Inferior parietal cortex (tissue), 1 donor: Measurements from ENCODE around the gene PLXNA2.

Experiments used
- DNase-seq: peaks from one replicate; pipeline ENCODE4 v3.0.0-alpha.2; 2016; ENCODE audit errors: extremely low spot score

Gene PLXNA2

DNA sequence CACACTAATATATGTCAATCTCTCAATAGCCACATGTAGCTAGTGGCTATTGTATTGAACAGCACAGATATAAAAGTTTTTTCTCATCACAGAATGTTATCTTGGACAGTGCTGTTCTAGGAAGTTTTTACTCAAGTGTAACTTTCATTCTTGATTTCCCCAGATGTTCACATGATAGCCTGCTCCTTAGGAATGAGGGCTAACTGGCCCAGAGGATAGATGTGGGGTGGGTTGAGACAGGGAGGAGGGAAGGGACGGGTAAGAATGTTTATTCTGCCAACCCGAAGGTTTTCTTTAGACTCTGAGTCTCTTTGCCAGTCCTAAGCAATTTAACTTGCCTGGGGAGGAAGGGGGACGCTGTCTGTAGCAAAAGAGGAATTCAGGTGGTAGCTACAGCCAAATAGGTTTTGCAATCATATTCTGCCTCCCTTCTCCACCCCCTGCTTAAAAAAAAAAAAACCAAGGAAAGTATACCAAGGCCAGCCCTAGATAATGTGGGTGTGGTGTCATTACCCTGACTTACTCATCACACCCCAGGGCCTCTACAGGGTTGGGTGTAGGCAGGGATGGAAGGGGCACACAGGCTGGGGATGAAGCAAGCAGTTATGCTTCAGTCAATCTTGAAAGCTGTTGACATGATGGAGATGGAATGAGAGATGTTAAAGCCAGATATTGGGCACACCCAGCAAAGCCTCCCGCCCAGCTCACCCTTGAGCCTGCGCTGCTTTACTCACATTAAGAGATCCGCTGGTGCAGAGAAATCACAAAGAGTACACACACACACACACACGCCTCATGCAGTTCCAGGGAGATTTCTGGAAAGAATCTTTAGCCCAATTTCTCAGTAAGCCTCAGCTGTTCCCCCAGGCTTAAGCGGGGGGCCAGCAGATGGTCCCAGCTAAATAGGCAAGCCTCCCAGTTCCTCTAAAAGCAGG lies 59.9 kb downstream of the PLXNA2 start:
- no peak for DNase-seq

DNA sequence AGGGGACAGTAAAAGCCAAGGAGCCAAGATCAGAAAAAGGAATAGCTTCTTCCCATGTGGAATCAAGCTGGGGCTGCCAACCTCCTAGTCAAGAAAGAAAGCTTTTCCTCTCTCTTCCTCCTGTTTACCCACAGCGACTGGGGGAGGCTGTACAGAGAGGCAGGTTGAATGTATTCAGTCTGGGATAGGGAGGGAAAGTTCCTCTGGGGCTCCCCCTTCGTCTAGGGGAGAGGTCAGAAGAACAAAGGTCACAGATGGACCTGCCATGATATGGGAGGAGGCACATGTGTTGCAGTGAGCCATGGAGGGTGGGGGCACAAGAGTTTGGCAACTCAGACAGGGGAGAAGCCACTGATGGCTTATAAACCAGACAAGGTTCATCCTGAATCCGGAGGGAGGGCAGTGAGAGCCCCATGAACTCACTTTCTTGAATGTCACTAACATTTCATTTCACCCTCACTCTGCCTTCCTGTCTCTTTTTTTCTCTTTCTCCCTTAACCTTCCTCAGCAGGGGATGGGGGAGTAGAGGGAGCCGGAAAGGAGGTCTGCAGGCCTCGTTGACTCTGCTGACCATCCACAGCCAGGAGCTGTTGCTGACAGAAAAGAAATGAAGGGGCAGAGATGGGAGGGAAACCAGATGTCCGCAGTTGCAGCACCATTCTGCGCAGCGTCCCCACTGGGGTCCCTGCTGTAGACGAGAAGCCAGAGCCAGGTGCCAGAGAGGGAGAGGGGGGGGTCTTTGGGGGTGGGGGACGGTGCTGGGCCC lies 61.1 kb downstream of the PLXNA2 start:
- DNase-seq: no peak

DNA sequence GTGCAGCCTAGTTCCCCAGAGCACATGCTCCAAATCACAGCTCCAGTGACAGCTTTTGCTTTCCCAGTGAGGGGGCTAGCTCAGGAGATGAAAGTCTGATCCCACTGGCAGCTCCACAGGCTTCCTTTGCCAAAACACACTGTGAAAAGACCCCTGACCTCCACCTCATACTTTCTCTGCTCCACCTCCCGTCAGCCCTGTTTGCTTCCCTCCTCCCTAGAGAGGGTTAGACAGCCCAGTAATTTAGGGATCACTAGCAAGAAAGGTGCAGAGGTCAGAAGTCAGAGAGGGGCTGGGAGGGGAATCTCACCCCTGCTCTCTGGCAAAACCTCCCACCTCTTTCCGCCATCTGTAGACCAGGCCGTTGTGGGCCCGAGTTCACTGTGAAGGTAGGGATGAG lies 62.8 kb downstream of the PLXNA2 start:
- DNase-seq: no peak

DNA sequence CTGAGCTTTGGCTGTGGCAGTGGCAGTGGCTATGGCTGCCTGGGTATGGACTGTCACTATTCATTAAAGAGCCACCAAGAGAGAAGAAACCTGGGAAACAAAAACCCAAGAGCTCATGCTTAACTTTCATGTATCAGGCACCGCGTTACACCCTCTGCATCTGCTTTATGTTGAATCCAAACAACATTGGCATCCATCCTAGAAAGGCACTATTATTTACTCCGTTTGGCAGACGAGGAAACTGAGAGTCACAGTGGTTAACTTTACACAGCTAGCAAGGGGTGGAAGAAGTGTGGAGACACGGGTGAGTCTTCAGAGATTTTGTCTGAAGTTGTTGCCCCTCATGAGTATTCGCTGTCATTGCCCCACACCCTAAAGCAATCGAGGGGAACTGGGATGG lies 63.8 kb downstream of the PLXNA2 start:
- no peak for DNase-seq

DNA sequence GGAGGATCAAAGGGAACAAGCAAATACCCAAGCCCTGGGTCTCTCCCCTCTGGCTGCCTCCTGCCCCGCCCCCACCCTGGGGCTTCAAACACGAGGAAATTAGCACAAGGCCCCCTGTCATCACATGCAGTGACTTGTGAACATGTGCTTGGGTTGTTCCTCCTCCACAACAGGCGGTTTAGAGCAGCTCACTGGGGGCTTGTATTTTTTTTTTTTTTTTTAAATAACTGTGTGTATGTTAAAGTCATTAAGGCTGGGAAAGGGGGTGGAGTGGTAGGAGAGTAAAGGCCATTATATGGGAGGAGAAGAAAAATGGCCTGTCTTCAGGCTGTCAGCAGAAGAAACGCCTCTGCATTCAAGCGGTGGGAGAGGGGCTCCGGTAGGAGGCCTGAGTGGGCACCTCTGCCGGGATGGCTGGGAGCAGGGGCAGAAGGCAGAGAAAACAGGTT lies 64.2 kb downstream of the PLXNA2 start:
- DNase-seq: no peak

DNA sequence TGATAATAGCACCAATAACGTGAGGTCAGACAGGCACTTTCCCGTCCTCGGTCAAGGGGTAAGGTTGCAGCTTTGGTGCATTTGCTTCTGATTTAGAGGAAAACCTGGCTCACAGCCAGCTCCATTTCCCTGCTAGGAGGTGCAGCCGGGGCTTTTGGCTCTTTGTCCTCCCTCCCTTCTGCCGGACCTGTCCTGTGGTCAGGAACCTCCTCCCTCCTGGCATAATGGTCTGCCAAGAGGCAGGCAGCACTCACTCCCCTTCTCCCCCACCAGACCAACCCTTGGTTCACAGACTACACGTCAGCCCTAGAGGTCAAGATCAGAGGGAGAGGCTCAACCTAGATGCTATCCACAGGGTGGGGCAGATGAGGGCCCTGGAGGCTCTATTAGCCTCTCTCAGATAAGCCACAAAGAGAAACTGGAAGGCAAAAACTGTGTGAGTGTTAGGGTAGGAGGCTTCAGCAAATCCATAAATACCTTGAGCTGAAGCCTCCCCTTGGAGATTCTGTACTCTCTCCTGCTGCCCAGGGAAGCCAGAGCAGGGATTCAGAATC lies 64.8 kb downstream of the PLXNA2 start:
- DNase-seq: no peak

DNA sequence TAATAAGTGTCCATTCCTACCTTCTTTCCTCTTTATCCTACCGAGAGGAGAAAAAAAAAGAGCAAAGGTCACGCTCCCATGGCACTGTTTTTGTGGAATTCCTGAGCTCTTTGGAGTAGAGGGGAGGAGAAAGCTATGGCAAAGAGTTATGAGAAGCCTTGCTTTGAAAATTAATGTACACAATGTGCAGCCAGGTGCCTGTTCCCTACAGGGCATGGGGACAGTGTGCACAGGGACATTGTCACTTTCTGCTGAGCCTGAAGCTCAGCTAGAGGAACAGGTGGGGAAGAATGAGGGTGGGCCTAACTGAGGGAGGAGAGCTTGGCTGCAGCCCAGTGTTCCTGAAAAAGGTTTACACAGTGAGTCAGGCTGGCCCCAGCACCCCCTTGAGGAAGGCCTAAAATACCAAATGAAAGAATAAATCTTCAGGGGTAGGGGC lies 66.1 kb downstream of the PLXNA2 start:
- no peak for DNase-seq

DNA sequence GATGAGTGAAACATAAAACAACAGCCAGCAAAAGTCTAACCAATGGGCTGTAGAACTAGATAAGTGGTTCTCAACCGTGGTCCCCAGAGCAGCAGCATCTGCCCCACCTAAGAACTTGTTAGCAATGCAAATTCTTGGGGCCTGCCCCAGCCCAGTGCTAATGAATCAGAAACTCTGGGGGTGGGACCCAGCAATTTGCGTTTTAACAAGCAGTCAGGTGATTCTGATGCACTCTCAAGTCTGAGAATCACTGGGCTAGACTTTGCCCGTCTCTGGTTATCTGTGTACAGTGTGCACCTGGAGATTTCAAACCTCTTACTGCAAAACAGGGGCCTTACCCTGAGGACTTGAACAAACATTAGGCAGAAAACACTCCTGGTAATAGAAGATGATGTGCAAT lies 66.5 kb downstream of the PLXNA2 start:
- no peak for DNase-seq

DNA sequence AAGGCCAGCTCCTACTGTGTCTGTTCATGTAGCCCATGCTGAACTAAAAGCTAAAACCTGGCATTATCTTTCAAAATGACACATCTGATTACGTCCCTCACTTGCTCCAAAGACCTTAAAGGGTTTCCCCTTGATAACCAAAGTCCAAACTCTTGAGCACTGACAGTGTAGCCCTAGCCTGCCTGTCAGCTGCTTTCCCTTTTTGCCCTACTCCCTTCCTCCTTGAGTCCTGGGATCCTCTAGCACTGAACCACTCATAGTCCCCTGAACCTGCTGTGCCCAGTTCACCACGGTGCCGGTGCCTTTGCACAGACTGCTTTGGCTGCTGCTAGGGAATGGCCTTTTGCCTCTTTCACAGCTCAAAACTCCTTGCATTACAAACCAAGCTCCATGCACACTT lies 67.5 kb downstream of the PLXNA2 start:
- DNase-seq: no peak

DNA sequence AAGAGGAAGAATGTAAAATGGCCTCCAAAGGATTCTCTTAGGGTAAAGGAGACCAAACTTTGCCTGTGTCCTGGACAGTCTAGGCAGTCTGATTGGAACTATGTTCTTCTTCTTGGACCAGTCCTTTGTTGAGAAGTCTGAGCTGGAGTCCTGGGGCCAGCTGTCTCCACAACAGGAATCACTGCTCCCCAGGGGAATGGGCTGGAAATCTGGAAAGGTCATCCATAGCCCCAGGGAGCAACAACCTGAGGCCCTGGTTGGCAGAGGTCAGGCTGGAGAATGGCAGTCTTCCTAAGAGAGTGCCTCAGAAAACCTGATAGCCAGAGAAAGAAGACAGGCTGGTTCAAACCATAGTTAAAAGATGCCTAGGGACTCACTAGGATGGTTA lies 68.7 kb downstream of the PLXNA2 start:
- DNase-seq: no peak

DNA sequence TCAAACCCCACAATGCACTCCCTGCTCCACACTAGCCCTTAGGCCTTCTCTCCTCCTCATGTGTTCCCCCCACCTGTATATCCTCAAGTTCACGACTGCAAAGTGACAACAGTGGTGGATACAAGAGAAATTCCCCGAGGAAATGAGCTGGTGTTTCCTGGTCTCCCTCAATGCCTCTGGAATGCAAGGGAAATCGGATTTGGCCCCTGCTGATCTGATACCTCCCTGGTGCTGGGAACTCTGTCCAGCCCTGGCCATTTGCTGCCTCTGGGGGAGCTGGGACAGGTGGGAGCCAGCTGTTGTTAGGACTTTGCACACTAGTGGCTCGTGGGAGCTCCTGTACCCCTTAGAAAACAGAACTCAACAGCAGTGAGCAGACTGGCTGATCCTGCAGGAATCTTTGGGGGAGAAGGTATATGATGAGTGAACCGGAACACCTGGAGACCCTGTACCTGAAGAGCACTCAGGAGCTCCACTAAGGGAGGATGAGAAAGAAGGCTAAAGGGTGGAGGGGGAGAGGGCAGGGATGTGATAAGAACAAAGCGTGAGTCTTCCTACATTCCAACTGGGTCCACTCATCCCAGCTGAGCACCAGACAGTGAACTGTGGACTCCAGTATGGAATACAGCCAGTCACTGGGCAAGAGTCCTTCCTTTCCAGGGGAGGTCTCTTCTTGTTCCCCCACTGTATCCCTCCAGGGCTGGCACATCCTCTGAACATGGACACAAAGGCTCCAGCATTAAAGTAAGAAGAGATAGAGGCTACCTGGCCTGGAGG lies 69.3 kb downstream of the PLXNA2 start:
- DNase-seq: no peak

DNA sequence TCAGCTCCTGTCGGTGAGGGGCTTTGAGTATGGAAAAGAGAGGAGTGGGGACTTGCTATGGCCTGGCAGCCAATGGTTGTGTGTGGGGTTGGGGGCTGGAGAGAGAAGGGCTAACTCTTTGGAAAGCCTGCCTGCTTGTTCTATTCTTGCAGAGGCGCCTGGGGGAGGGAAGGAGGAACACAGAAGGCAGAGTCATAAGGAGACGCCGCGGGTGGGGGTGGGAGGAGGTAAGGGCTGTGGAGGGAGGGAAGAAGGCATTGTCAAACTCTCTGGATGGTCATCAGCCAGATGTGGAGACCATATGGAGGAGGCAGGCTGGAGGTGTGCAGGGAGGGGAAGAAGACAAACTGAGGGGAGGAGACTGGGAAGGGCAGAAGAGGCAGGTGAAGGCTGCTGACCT lies 70.0 kb downstream of the PLXNA2 start:
- DNase-seq: no peak

DNA sequence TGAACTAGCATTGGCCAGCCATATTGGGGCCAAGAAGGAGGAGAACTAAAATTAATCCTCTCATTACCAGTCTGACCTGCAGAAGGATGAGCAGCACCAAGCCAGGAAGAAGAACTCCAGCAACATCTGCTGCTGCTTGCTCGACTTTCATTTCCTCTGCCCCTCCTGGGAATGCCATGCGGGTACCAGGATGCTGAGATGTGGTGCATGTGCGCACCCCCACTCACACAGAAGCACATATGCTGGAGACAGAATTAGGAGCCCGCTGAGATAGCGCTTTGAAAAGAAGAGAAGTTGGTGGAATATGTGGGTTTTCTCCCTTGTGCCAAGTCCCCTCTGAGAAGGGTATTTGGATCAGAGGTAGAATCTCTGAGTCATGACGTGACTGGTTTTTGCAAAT lies 70.4 kb downstream of the PLXNA2 start:
- peak; percentile 42 for DNase-seq

DNA sequence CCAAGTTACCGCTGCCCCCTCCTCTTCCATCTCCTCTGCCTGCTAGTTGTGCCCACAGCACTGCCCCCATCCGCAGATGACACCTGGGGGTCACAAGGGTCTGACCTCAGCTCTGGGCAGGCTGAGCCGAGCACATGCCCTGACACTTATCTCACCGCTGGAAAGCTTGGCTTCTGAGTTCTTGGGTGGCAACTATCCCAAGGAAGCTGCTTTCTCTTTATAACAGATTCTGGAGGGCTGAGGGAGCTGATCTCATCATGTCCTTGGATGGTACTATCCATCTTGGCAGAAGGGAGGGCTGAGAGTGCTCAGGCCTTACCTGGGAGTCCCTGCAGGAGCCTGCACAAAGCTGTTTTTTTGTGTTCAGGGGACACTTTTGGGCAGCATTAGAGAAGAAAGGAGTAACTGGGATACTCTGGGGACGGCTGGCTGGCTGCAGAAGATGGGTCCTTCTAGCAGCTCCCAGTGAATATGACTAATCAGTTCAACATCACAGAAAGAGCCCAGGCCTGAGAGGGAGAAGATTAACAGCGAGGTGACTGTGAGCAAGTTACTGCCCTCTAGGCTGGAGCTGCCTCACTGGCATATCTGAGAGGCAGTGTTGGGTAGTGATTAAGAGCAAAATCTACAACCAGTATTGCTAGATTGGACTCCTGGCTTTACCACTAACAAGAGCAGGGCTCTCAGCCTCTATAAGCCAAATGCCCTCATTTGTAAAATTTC lies 71.6 kb downstream of the PLXNA2 start:
- DNase-seq: no peak

DNA sequence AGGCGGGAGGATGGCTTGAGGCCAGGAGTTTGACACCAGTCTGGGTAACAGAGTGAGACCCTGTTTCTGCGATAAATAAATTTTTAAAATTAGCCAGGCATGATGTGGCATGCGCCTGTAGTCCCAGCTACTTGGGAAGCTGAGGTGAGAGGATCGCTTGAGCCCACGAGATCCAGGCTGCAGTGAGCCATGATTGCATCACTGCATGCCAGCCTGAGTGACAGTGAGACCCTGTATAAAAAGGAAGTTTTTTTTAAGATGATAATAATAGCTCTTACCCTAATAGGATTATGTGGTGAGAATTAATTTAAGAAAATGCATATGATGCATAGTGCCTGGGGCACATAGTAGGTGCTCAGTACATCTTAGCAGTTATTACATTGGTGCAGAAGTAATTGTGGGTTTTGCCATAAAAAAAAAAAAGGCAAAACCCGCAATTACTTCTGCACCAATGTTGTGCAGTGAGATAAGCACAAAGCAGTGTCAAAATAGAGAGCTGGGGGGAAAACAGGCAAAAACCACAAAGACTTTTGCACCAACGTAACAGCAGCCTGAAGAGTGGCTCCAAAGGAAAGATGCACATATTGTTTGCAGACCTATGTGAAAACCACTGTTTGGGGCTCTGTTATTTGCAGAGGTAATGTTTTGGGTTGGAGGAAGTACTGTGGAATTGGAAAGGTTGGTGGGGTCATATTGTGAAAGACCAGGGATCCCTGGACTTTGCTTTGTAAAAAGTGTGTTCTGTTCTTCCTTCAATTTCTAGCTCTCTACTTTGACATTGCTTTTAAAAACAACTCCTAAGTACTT lies 72.4 kb downstream of the PLXNA2 start:
- no peak for DNase-seq

DNA sequence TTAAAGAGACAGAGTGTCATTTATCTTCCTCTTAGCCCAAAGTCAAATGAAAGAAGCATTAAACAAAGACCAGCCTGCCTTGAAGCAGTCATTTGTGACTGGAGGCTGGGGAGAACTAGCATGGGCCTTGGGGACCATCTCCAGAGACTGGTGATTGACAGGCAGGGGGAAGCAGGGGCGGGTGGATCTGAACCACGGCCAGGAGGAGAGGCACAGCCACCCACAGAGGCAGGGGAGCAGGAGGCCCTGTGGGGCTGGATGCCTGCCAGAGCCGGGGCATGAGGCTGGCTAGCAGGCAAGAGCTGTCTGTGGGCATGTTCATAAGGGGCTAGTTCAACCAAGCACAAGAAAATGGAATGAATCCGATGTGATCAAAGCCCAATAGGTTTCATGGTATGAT lies 73.9 kb downstream of the PLXNA2 start:
- no peak for DNase-seq

DNA sequence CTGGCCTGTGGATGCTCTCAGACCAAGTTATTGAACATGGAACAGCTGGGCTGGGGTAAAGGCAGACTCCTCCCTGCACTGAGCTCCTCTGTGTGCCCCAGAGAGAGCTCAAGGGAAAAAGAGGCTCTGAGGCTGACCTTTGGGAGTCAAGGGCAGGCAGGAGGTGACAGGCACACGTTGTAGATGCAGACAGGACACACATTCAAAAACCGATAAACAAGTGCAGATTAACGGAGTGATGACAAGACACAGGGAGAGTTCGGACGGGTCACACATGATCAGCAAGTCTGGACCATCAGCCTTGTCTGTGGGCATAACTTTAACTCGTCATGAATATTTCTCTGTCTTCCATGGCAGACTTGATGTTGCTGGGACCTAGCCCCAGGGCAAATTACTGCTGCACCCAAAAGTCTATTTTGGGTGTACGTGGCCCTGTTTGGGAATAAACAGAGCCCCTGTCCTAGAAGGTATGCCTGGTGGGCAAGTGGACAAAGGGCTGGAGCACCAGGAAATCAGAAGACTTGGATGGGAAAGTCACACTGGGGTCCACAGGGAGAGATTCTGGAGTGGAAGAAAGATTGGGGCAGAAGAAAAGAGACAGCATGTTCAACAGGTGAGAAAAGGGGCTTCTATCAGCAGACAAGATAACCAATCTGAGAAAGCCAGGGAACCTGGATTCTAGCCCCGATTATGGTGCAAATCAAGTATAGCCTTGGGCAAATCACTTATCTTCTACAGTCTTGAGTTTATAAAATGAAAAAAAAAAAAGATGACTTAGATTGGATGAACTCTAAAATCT lies 74.9 kb downstream of the PLXNA2 start:
- no peak for DNase-seq

DNA sequence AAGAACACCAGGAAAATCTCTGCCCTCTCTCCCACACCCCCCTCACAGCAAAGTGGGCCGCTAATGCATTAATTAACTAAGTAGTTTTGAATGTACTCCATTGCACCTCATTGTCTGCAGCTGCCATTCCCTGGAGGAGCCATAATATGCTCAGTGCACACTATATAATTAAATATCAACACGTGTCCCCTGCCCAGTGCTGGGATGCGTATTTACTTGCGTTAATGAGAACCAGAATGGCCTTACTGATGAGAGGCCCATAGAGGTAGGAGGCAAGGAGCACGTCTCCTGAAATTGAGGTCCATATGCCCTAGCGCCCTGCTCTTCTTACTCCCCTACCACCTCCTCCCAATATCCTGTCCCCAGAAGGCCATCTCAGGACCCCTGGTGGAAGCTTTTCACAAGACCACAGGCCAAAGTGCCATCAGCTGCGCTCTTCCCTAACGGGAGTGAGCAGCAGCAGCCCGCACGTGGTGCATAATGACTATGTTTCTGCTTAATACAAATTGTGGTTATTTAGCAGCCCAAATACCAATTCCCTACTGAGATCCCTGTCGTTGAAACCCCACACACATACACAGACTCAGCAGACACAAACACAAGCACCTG lies 76.8 kb downstream of the PLXNA2 start:
- DNase-seq: no peak
